ENCODE data around the gene GPR42. TPM values are rescaled to one million over a fixed set of nuclear protein-coding genes. Genes with fewer than 3 reads are reported as not detected.

GPR42 gene, protein sequence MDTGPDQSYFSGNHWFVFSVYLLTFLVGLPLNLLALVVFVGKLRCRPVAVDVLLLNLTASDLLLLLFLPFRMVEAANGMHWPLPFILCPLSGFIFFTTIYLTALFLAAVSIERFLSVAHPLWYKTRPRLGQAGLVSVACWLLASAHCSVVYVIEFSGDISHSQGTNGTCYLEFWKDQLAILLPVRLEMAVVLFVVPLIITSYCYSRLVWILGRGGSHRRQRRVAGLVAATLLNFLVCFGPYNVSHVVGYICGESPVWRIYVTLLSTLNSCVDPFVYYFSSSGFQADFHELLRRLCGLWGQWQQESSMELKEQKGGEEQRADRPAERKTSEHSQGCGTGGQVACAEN
- total RNA-seq = under 1 TPM in 1 of 2 experiments, not detected in 1; 0.16 TPM

DNA sequence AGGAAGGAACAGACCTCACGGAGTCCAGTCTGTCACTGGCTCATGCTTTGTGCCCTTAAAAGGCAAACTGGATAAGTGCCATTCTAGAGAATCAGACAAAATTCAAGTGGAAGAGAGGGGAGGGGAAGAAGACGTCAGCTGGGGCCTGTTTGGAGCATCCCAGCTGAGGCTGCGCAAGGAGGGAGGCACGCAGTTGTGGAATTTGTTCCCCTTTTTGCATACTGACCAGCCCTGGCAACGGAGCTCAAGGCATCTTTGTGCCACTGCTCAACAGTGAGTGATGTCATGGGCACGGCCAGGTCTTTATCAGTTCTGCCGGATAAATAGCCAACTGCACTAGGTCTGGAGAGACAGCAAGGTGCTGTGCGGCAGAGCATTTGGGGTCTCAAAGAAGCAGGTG is at the start of gene GPR42:
TSS of gene GPR42 (plus strand) at position 347 of the 400 bp plus-strand sequence. CDS start 292 bp downstream, outside the sequence.
- no peak within 1 kb of the TSS for H3K27ac Mint-ChIP-seq
- peaks cover 26% of the 10 kb centered on the region for H3K27me3 Mint-ChIP-seq
- no peak for DNase-seq
- no peak within 1 kb of the TSS for H3K4me3 Mint-ChIP-seq
- no peaks in the 10 kb centered on the region for H3K9me3 Mint-ChIP-seq
- no peaks in the 10 kb centered on the region for H3K36me3 Mint-ChIP-seq
- peaks cover 2% of the 10 kb centered on the region for H3K4me1 Mint-ChIP-seq

DNA sequence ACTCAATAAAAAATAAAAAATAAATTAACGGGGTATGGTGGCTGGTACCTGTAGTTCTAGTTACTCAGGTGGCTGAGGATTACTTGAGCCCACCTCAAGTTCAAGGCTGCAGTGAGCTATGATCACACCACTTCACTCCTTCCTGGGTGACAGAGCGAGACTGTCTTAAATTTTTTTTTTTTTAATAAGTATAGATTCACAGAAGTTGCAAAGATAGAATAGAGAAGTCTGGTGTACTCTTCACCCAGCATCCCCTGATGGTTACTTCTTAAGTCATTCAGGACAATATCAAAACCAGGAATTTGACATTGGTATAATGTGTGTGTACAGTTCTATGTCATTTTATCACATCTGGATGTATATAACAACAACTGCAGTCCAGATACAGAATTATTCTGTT is 49.6 kb upstream of the GPR42 start:
- Mint-ChIP-seq H3K36me3 (no peaks in the 10 kb centered on the region), H3K27ac (no peak overlapping the region), H3K4me1 (peaks cover 8% of the 10 kb centered on the region), H3K27me3 (peaks cover 8% of the 10 kb centered on the region), H3K4me3 (no peak overlapping the region), H3K9me3 (peaks cover 2% of the 10 kb centered on the region)
- no peak for DNase-seq

DNA sequence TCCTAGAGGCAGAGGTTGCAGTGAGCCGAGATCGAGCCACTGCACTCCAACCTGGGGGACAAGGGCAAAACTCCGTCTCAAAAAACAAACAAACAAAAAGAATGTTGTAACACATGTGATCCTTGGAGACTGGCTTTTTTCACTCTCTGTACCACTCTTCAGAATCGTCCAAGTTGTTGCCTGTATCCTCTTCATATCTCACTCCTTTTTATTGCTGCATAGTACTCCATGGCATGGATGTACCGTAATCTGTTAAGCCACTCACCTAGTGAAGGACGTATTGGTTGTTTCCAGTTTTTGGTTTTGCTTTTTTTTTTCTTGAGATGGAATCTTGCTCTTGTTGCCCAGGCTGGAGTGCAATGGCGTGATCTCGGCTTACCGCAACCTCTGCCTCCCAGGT is 48.9 kb upstream of the GPR42 start:
- H3K9me3 Mint-ChIP-seq = peaks cover 2% of the 10 kb centered on the region
- H3K27ac Mint-ChIP-seq = no peak overlapping the region
- DNase-seq = no peak
- peaks cover 8% of the 10 kb centered on the region for H3K4me1 Mint-ChIP-seq
- no peaks in the 10 kb centered on the region for H3K36me3 Mint-ChIP-seq
- H3K4me3 Mint-ChIP-seq = no peak overlapping the region
- peaks cover 8% of the 10 kb centered on the region for H3K27me3 Mint-ChIP-seq

DNA sequence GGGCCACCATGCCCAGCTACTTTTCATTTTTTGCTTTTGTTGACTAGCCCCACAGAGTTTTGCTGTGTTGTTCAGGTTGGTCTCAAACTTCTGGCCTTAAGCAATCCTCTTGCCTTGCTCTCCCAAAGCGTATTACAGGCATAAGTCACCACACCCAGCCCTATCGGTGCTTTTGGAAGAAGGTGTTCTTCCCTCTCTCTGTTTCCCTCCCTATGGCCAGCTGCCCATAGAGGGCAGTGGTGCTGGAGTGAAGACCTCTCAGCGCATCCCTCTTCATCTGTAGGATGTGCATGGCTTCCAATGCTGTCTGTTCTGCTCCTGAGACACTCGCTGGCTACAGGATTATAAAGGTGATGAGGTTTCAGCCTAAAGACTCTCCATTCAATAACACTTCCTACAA is 43.2 kb upstream of the GPR42 start:
- Mint-ChIP-seq H3K36me3 (no peaks in the 10 kb centered on the region), H3K27ac (no peak overlapping the region), H3K4me3 (no peak overlapping the region), H3K27me3 (peaks cover 9% of the 10 kb centered on the region), H3K4me1 (peaks cover 10% of the 10 kb centered on the region), H3K9me3 (no peaks in the 10 kb centered on the region)
- DNase-seq = no peak

DNA sequence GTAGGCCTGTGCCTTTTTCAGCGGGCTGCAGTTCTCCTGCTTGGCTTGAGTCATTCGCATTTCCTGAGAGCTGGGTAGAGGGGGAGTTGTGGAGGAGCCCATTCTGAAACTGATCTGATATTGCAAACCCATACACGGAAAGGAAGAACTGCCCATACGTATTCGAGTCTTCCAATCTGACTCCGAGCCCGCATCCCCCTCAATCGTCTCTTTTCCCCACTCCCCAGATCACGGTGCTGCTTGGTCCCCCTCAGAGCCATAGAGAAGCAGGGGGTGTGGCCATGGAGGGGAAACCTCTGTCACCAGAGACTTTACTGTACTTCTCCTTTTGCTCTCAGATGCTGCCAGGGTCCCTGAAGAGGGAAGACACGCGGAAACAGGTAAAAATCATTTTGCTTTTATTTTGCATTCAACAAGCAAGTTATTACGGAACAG is 42.0 kb upstream of the GPR42 start, which contains the start of gene CD22:
TSS of gene CD22 (plus strand) at position 337 of the 435 bp plus-strand sequence. CDS start 2,854 bp downstream, outside the sequence.
- H3K4me3 Mint-ChIP-seq = peak within 1 kb of the TSS; percentile 30
- peaks cover 9% of the 10 kb centered on the region for H3K27me3 Mint-ChIP-seq
- H3K9me3 Mint-ChIP-seq = no peaks in the 10 kb centered on the region
- DNase-seq = no peak
- peak within 1 kb of the TSS; percentile 36 for H3K27ac Mint-ChIP-seq
- H3K4me1 Mint-ChIP-seq = peaks cover 17% of the 10 kb centered on the region
- H3K36me3 Mint-ChIP-seq = no peaks in the 10 kb centered on the region

DNA sequence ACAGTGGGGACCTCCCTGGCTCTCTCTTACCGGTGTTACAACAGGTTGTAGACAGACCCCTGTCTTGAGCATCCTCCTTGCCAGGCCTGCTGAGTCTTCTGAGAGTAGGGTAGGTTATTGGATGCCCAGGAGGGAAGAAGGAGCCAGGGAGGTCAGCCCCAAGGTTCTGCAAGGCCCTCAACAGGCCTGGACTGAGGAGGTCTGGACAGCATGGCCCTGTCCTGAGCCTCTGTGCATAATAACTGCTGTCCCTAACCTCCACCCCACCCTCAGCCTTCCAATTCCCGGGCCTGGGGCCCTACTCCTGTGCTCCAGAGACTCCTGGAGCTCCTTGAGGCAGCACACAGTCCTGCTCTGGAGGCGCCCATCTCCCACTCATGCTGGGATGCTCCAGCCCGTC is 41.5 kb upstream of the GPR42 start:
- Mint-ChIP-seq H3K27ac (no peak overlapping the region), H3K36me3 (no peaks in the 10 kb centered on the region), H3K4me3 (peak overlapping the region; percentile 30), H3K27me3 (peaks cover 9% of the 10 kb centered on the region), H3K4me1 (peaks cover 17% of the 10 kb centered on the region), H3K9me3 (no peaks in the 10 kb centered on the region)
- DNase-seq = no peak

DNA sequence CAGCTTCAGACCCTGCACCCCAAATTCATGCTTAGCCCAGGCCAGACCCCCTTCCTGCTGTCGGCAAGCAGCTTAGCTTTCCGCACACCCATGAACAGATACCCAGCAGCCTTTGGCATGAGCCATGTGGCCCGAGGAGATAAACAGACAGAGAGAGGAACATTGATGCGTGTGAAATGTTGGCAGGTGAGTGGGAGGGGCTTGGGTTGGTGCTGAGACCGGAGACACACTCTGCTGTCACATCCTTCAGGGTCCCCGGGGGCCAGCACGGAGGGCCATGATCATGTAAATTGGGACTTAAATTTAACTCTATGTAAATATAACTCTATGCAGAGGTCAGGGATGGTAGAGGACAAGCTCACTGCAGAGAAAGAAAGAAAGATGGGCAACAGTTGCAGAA is 40.4 kb upstream of the GPR42 start:
- H3K4me1 Mint-ChIP-seq = peaks cover 17% of the 10 kb centered on the region
- no peak for DNase-seq
- no peaks in the 10 kb centered on the region for H3K36me3 Mint-ChIP-seq
- peak overlapping the region; percentile 18 for H3K4me3 Mint-ChIP-seq
- peak overlapping the region; percentile 27 for H3K27ac Mint-ChIP-seq
- H3K27me3 Mint-ChIP-seq = peaks cover 9% of the 10 kb centered on the region
- no peaks in the 10 kb centered on the region for H3K9me3 Mint-ChIP-seq

DNA sequence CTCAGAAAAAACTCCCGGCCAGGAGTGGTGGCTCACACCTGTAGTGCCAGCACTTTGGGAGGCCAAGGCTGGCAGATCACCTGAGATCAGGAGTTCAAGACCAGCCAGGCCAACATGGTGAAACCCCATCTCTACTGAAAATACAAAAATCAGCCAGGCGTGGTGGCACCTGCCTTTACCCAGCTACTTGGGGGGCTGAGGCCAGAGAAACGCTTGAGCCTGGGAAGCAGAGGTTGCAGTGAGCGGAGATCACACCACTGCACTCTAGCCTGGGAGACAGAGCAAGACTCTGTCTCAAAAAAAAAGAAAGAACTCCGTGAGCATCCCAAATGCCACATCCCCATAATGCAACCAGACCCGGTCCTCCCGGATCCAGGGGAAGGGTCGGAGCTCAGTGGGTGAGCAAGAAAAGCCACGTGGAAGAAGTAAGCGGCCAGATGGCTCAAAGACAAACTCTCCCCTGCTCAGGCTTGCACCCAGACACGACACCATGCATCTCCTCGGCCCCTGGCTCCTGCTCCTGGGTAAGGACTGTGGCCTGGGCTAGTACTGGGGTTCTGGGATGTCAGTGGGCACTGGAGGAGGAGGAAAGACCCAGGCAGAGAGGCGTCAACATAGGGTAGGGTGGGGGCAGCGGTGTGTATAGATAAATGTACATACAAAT is 39.2 kb upstream of the GPR42 start:
- Mint-ChIP-seq H3K36me3 (no peaks in the 10 kb centered on the region), H3K4me3 (no peak overlapping the region), H3K27ac (no peak overlapping the region), H3K9me3 (no peaks in the 10 kb centered on the region), H3K27me3 (peaks cover 9% of the 10 kb centered on the region), H3K4me1 (peaks cover 17% of the 10 kb centered on the region)
- DNase-seq = no peak

DNA sequence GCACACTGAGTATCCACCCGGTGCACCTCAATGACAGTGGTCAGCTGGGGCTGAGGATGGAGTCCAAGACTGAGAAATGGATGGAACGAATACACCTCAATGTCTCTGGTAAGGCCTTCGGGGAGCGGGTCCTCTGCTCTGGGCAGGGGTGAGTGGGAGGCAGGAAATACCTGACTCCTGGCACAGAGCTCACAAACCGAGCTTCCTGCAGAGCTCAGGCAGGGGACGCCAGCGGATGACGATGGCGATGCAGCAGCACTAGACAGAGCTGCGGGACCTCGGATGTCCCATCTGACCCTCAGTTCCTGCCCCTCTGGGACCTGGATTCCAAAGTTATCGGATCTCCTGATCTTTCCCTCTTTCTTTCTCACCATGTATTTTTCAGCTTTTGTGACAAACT is 38.1 kb upstream of the GPR42 start:
- no peaks in the 10 kb centered on the region for H3K36me3 Mint-ChIP-seq
- no peaks in the 10 kb centered on the region for H3K9me3 Mint-ChIP-seq
- H3K27ac Mint-ChIP-seq = peak overlapping the region; percentile 13
- H3K4me1 Mint-ChIP-seq = peaks cover 17% of the 10 kb centered on the region
- H3K4me3 Mint-ChIP-seq = peak overlapping the region; percentile 16
- H3K27me3 Mint-ChIP-seq = peaks cover 4% of the 10 kb centered on the region
- DNase-seq = peak; percentile 47

DNA sequence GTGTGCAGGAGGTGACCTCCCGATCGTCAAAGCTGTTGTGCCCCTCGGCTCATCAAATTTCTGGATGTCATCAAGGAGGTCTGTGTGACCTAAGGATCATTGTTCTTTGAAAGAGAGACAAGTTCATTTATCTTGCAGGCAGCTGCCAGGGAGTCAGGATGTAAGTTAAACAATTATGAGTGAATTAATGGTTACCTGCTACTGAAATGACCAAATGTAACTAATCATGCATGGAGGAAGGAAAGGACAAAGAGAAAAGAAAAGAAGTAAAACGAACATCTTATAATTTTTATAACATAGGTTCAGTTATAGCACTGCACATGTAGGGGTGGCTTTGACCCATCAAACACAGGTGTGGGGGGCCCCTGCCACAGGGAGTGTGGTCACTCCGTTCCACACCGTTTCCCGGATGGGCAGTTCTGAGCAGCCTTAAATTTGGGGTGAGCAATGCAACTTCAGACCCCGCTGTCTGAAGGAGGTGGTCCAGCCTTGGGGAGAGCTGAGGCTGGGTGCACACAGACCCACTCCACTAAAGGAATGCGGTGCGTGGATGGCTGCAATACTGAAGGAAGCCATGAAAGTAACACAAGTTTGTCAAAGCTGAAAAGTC is 36.6 kb upstream of the GPR42 start:
- Mint-ChIP-seq H3K36me3 (no peaks in the 10 kb centered on the region), H3K4me1 (peaks cover 10% of the 10 kb centered on the region), H3K9me3 (no peaks in the 10 kb centered on the region), H3K27me3 (peaks cover 4% of the 10 kb centered on the region), H3K4me3 (no peak overlapping the region), H3K27ac (no peak overlapping the region)
- DNase-seq = no peak

DNA sequence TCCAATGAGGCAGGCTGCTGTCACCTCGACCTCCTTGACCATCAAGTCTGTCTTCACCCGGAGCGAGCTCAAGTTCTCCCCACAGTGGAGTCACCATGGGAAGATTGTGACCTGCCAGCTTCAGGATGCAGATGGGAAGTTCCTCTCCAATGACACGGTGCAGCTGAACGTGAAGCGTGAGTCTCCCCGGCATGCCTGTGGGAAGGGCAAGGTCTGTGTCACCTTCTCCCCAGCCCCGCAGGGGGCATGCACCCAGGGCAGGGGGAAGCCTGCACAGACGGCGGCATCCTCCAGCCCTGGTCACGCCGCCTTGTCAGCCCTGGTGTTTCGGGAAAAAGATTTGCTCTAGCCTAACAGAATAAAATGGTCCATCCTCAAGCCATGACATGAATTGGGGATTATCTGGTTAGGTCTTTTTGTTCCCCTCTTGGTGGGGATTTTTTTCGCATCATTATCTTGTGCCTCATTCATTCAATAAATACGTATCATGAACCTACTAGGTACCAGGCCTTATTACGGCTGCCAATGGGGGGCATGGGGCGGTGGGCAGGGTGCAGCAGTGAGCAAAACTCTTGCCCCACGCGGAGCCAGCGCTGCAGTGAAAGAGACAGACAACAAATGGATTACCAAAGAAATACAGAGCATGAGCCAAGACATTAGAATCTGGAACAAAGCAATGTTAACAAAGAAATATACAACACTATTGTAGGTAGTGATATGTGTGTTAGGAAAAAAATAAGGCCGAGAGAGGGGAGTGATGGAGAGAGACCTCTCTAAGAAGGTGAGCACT is 34.5 kb upstream of the GPR42 start:
- no peak for DNase-seq
- no peaks in the 10 kb centered on the region for H3K36me3 Mint-ChIP-seq
- peaks cover 10% of the 10 kb centered on the region for H3K4me1 Mint-ChIP-seq
- H3K27me3 Mint-ChIP-seq = no peaks in the 10 kb centered on the region
- H3K27ac Mint-ChIP-seq = no peak overlapping the region
- no peaks in the 10 kb centered on the region for H3K9me3 Mint-ChIP-seq
- H3K4me3 Mint-ChIP-seq = no peak overlapping the region

DNA sequence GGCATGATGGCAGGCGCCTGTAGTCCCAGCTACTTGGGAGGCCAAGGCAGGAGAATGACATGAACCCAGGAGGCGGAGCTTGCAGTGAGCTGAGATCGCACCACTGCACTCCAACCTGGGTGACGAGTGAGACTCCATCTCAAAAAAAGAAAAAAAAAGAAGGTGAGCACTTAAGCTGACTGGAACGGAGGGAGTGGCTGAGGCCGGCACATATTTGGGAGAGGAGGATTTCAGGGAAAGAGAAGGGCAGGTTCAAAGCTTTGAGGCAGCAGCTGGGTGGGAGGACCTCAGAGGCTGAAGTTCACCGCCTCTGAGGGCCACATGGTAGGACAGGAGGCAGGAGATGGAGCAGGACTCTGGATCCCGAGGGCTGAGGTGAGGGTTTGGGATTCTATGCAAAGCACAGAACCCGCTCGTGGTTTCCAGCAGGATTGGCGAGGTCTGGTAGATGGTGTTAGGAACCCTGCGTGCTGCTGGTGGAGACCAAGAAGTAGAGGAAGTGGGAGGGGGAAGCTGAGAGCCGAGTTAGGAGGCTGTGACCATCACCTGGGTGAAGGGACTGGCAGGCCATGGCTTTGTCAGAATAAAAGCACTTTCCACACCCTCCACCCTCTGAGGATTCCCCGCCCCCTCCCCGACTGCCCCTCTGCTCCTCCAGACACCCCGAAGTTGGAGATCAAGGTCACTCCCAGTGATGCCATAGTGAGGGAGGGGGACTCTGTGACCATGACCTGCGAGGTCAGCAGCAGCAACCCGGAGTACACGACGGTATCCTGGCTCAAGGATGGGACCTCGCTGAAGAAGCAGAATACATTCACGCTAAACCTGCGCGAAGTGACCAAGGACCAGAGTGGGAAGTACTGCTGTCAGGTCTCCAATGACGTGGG is 33.5 kb upstream of the GPR42 start:
- no peak overlapping the region for H3K4me3 Mint-ChIP-seq
- no peaks in the 10 kb centered on the region for H3K9me3 Mint-ChIP-seq
- DNase-seq = no peak
- peaks cover 5% of the 10 kb centered on the region for H3K27me3 Mint-ChIP-seq
- no peaks in the 10 kb centered on the region for H3K36me3 Mint-ChIP-seq
- H3K27ac Mint-ChIP-seq = no peak overlapping the region
- peaks cover 10% of the 10 kb centered on the region for H3K4me1 Mint-ChIP-seq

DNA sequence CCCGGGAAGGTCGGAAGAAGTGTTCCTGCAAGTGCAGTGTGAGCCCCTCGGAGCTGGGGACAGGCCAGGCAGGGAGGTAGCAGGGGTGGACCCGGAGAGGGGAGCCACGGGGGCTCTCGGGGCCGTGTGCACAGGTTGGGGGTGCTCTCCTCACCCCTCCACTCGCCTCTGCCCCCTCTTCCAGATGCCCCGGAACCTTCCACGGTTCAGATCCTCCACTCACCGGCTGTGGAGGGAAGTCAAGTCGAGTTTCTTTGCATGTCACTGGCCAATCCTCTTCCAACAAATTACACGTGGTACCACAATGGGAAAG is 32.9 kb upstream of the GPR42 start:
- Mint-ChIP-seq H3K4me1 (peaks cover 5% of the 10 kb centered on the region), H3K27me3 (peaks cover 8% of the 10 kb centered on the region), H3K4me3 (no peak overlapping the region), H3K36me3 (no peaks in the 10 kb centered on the region), H3K9me3 (no peaks in the 10 kb centered on the region), H3K27ac (no peak overlapping the region)
- DNase-seq = no peak

DNA sequence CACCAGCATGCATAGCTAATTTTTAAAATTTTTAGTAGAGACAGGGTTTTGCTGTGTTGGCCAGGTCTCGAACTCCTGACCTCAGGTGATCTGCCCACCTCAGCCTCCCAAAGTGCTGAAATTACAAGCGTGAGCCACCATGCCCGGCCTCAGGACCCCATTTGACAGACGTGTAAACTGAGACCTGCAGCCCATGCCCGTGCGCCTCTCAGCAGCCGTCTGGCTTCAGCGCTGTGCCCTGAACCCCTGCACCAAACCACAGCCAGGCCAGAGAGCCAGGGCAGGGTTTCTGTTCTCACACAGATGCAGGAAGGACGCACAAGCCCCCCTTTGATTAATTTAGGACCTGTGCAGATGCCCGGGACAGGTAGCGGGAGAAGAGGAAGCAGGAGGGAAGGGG is 30.4 kb upstream of the GPR42 start:
- no peaks in the 10 kb centered on the region for H3K36me3 Mint-ChIP-seq
- no peak overlapping the region for H3K4me3 Mint-ChIP-seq
- H3K27ac Mint-ChIP-seq = no peak overlapping the region
- no peaks in the 10 kb centered on the region for H3K9me3 Mint-ChIP-seq
- peaks cover 12% of the 10 kb centered on the region for H3K27me3 Mint-ChIP-seq
- DNase-seq = no peak
- H3K4me1 Mint-ChIP-seq = peaks cover 2% of the 10 kb centered on the region

Measured in activated naive CD8-positive, alpha-beta T cell treated with anti-CD3 and anti-CD28 coated beads for 36 hours (primary cell).